Liver (tissue), 3 donors: ENCODE data around the gene CSRP1.

Experiments used
- CTCF ChIP-seq: fragments of 150-350 bp; IDR thresholded peaks from 2 replicates; pipeline ENCODE4 v1.5.1; 2017; ENCODE audit warnings: improper control_type of control experiment, low read depth, low read length; ENCODE audit not compliant: missing input control
- EGR1 ChIP-seq, 2 donors: IDR thresholded peaks; 2 replicates each; pipeline ENCODE4 v1.6.1; 2016 to 2018; ENCODE audit warnings: antibody characterized with exemption in 2 of 2, low read depth in 2 of 2
- FOXA1 ChIP-seq: IDR thresholded peaks from 2 replicates; pipeline ENCODE4 v1.6.1; 2016; ENCODE audit warnings: antibody characterized with exemption
- GABPA ChIP-seq, 2 donors: IDR thresholded peaks in 1 of 2; conservative IDR thresholded peaks in 1 of 2; 2 replicates each; pipeline ENCODE4 v1.6.1; 2016; ENCODE audit warnings: antibody characterized with exemption in 2 of 2, mild to moderate bottlenecking in 1 of 2, moderate library complexity in 1 of 2
- MAX ChIP-seq: IDR thresholded peaks from 2 replicates; pipeline ENCODE4 v1.6.1; 2016; ENCODE audit warnings: antibody characterized with exemption
- RAD21 ChIP-seq, 2 donors: IDR thresholded peaks; 2 replicates each; pipeline ENCODE4 v1.6.1; 2016; ENCODE audit warnings: antibody characterized with exemption in 2 of 2, mild to moderate bottlenecking in 2 of 2
- REST ChIP-seq: IDR thresholded peaks from 2 replicates; pipeline ENCODE4 v1.6.1; 2016; ENCODE audit warnings: antibody characterized with exemption, mild to moderate bottlenecking
- SP1 ChIP-seq: IDR thresholded peaks from 2 replicates; pipeline ENCODE4 v1.6.1; 2018; ENCODE audit warnings: antibody characterized with exemption, mild to moderate bottlenecking
- YY1 ChIP-seq: IDR thresholded peaks from 2 replicates; pipeline ENCODE4 v1.6.1; 2016; ENCODE audit warnings: antibody characterized with exemption, mild to moderate bottlenecking
- donor health status: healthy.
- donor health status: healthy.

- TF ChIP-seq CTCF (no peak), REST (no peak), SP1 (no peak), RAD21 (IDR thresholded peaks at IDR 0.05) (no peak), FOXA1 (no peak), EGR1 (IDR thresholded peaks at IDR 0.05; ENCODE audit: low read depth in 2 of 2) (no peak), MAX (no peak), GABPA (IDR thresholded peaks at IDR 0.05 in 1 of 2, conservative IDR thresholded peaks at IDR 0.05 in 1 of 2) (no peak), YY1 (no peak)
Observed at GRCh38 chr1:201535046-201535918, 28.4 kb upstream of the CSRP1 start.
